Erythroblast (primary cell): ENCODE data around the gene TCEANC.

ENCODE experiments used
- GATA1 ChIP-seq: IDR thresholded peaks from 2 replicates; pipeline ENCODE4 v1.6.1; 2011; ENCODE audit warnings: low read depth, mild to moderate bottlenecking, control low read depth, low read length, moderate library complexity
- POLR2A ChIP-seq: IDR thresholded peaks from 2 replicates; pipeline ENCODE4 v1.6.1; 2011; ENCODE audit warnings: mild to moderate bottlenecking, low read length

GRCh38 chrX:13697455-13697854 is 44.5 kb downstream of the TCEANC start:
- TF ChIP-seq POLR2A (no peak), GATA1 (no peak)
